PFSK-1 (cell line): ENCODE data around the gene WRAP73.

ENCODE experiments used
- FOXP2 ChIP-seq: optimal IDR thresholded peaks from 2 replicates; pipeline ENCODE3; 2011; ENCODE audit warnings: borderline replicate concordance, control low read depth, inconsistent platforms; ENCODE audit not compliant: insufficient read depth; ENCODE audit errors: extremely low read length, extremely low read depth
- POLR2AphosphoS5 ChIP-seq: IDR thresholded peaks from 2 replicates; pipeline ENCODE4 v1.6.1; 2012; ENCODE audit warnings: low read depth, mild to moderate bottlenecking, control low read depth, low read length, moderate library complexity
- SIN3A ChIP-seq: IDR thresholded peaks from 2 replicates; pipeline ENCODE4 v1.6.1; 2012; ENCODE audit warnings: mild to moderate bottlenecking, low read length, moderate library complexity, borderline replicate concordance; ENCODE audit not compliant: insufficient read depth
- TAF1 ChIP-seq: IDR thresholded peaks from 2 replicates; pipeline ENCODE4 v1.6.1; 2012; ENCODE audit warnings: low read length, control low read depth, borderline replicate concordance; ENCODE audit not compliant: insufficient read depth
- TF ChIP-seq, protein P1 (sequence below), 2 experiments: IDR thresholded peaks; 2 replicates each; pipeline versions ENCODE4 v1.6.1 to v1.8.0; 2011 to 2012; ENCODE audit warnings: low read depth in 2 of 2, low read length in 2 of 2, control low read depth in 1 of 2, inconsistent platforms in 1 of 2, mild to moderate bottlenecking in 1 of 2, moderate library complexity in 1 of 2; ENCODE audit not compliant: insufficient read depth in 1 of 2

DNA sequence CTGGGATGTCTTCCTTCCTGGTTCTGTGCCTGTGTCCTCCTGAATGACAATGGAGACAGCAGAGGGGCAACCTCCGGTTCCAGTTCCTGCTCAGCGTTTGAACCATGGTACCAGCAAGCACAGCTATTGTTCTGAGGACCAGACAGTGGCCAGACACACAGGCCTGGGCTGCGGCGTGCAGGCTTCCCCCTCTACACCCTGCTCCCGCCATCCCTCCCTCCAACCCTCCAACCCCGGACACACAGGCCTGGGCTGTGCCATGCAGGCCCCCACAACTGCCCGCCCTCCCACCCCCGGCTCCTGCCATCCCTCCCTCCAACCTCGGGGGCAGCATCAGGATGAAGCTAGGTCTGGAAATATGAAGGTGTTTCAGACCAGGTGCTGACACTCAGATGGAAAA, 33.0 kb downstream of the WRAP73 start:
- TF ChIP-seq POLR2AphosphoS5 = no peak
- TF ChIP-seq TAF1 = no peak
- no peak for TF ChIP-seq SIN3A
- TF ChIP-seq, protein P1, sequence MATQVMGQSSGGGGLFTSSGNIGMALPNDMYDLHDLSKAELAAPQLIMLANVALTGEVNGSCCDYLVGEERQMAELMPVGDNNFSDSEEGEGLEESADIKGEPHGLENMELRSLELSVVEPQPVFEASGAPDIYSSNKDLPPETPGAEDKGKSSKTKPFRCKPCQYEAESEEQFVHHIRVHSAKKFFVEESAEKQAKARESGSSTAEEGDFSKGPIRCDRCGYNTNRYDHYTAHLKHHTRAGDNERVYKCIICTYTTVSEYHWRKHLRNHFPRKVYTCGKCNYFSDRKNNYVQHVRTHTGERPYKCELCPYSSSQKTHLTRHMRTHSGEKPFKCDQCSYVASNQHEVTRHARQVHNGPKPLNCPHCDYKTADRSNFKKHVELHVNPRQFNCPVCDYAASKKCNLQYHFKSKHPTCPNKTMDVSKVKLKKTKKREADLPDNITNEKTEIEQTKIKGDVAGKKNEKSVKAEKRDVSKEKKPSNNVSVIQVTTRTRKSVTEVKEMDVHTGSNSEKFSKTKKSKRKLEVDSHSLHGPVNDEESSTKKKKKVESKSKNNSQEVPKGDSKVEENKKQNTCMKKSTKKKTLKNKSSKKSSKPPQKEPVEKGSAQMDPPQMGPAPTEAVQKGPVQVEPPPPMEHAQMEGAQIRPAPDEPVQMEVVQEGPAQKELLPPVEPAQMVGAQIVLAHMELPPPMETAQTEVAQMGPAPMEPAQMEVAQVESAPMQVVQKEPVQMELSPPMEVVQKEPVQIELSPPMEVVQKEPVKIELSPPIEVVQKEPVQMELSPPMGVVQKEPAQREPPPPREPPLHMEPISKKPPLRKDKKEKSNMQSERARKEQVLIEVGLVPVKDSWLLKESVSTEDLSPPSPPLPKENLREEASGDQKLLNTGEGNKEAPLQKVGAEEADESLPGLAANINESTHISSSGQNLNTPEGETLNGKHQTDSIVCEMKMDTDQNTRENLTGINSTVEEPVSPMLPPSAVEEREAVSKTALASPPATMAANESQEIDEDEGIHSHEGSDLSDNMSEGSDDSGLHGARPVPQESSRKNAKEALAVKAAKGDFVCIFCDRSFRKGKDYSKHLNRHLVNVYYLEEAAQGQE (IDR thresholded peaks at IDR 0.05; ENCODE audit: insufficient read depth in 1 of 2, low read depth in 2 of 2, low read length in 2 of 2) = no peak
- TF ChIP-seq FOXP2 = no peak
